HEK293T (cell line): ENCODE results near the gene SOS2.
A peak's percentile ranks its signal among the peaks of the same experiment; 100 is the strongest.

Source experiments
- CTCF ChIA-PET: fragments of 350-600 bp; formaldehyde crosslinking; extraction: SDS; loops from one replicate; lab custom pipeline; 2021; ENCODE audit warnings: antibody characterized with exemption, inconsistent platforms; lab: Yijun Ruan, JAX
- POLR2A ChIA-PET: fragments of 350-600 bp; formaldehyde crosslinking; extraction: SDS; loops from one replicate; lab custom pipeline; 2020; ENCODE audit warnings: antibody characterized with exemption, inconsistent platforms; lab: Yijun Ruan, JAX
- DNase-seq: peaks from one replicate; pipeline ENCODE4 v3.0.0; 2012; ENCODE audit warnings: mixed read lengths; ENCODE audit errors: extremely low spot score
- ARNT ChIP-seq: fragments of 450-650 bp; IDR thresholded peaks from 2 replicates; pipeline ENCODE4 v1.6.1; 2017; ENCODE audit warnings: mild to moderate bottlenecking
- BHLHE40 ChIP-seq: fragments of 450-650 bp; IDR thresholded peaks from 2 replicates; pipeline ENCODE4 v1.6.1; 2016; ENCODE audit warnings: mild to moderate bottlenecking, moderate library complexity, borderline replicate concordance
- CTBP1 ChIP-seq: fragments of 450-650 bp; IDR thresholded peaks from 2 replicates; pipeline ENCODE4 v1.6.1; 2016; ENCODE audit warnings: borderline replicate concordance
- ELF4 ChIP-seq: fragments of 450-650 bp; IDR thresholded peaks from 2 replicates; pipeline ENCODE4 v1.6.1; 2017; ENCODE audit warnings: antibody characterized with exemption
- FOXA1 ChIP-seq: fragments of 450-650 bp; IDR thresholded peaks from 2 replicates; pipeline ENCODE4 v1.6.1; 2016; ENCODE audit warnings: mild to moderate bottlenecking
- FOXK2 ChIP-seq: fragments of 450-650 bp; IDR thresholded peaks from 2 replicates; pipeline ENCODE4 v1.6.1; 2016; ENCODE audit warnings: mild to moderate bottlenecking
- FOXM1 ChIP-seq: fragments of 450-650 bp; IDR thresholded peaks from 2 replicates; pipeline ENCODE4 v1.6.1; 2017; ENCODE audit warnings: mild to moderate bottlenecking, borderline replicate concordance
- HDGF ChIP-seq: fragments of 450-650 bp; IDR thresholded peaks from 2 replicates; pipeline ENCODE4 v1.6.1; 2017; ENCODE audit warnings: antibody characterized with exemption, borderline replicate concordance
- L3MBTL2 ChIP-seq: fragments of 450-650 bp; conservative IDR thresholded peaks from 2 replicates; pipeline ENCODE4 v1.6.1; 2016; ENCODE audit warnings: mild to moderate bottlenecking
- LEF1 ChIP-seq: fragments of 450-650 bp; IDR thresholded peaks from 2 replicates; pipeline ENCODE4 v1.6.1; 2017; ENCODE audit warnings: mild to moderate bottlenecking, borderline replicate concordance
- NFRKB ChIP-seq: fragments of 450-650 bp; IDR thresholded peaks from 2 replicates; pipeline ENCODE4 v1.6.1; 2016; ENCODE audit warnings: mild to moderate bottlenecking, moderate library complexity
- PKNOX1 ChIP-seq: fragments of 450-650 bp; IDR thresholded peaks from 2 replicates; pipeline ENCODE4 v1.6.1; 2016
- SP1 ChIP-seq: fragments of 450-650 bp; IDR thresholded peaks from 2 replicates; pipeline ENCODE4 v1.6.1; 2017
- SUZ12 ChIP-seq: fragments of 450-650 bp; IDR thresholded peaks from 2 replicates; pipeline ENCODE4 v1.6.1; 2016; ENCODE audit warnings: mild to moderate bottlenecking
- TARDBP ChIP-seq: fragments of 450-650 bp; IDR thresholded peaks from 2 replicates; pipeline ENCODE4 v1.6.1; 2016
- ZNF384 ChIP-seq: fragments of 450-650 bp; IDR thresholded peaks from 2 replicates; pipeline ENCODE4 v1.6.1; 2016

The SOS2 gene

GRCh38 chr14:50099335-50099734, 132.0 kb downstream of the SOS2 start:
- no peak for DNase-seq
- ChIA-PET POLR2A (no interaction called here), CTCF (interaction anchor here (0.6 to 1.0 kb wide), 3 partner anchors 219 to 238 kb away, joined by 3 to 5 read pairs (median 3); no protein-coding TSS in a partner anchor)
- TF ChIP-seq ARNT (no peak), LEF1 (no peak), ELF4 (no peak), SUZ12 (no peak), TARDBP (no peak), FOXM1 (no peak), CTBP1 (no peak), L3MBTL2 (no peak), BHLHE40 (no peak), FOXA1 (no peak), SP1 (no peak), NFRKB (no peak), ZNF384 (no peak), PKNOX1 (no peak), FOXK2 (no peak), HDGF (no peak)

GRCh38 chr14:50095895-50096294, 135.5 kb downstream of the SOS2 start:
- POLR2A ChIA-PET, result no interaction called here
- no peak for DNase-seq
- TF ChIP-seq SUZ12 (no peak), LEF1 (no peak), L3MBTL2 (no peak)
- CTCF ChIA-PET, result interaction anchor here (1.6 kb wide), 1 partner anchor 234 kb away, joined by 3 read pairs; no protein-coding TSS in a partner anchor

DNA sequence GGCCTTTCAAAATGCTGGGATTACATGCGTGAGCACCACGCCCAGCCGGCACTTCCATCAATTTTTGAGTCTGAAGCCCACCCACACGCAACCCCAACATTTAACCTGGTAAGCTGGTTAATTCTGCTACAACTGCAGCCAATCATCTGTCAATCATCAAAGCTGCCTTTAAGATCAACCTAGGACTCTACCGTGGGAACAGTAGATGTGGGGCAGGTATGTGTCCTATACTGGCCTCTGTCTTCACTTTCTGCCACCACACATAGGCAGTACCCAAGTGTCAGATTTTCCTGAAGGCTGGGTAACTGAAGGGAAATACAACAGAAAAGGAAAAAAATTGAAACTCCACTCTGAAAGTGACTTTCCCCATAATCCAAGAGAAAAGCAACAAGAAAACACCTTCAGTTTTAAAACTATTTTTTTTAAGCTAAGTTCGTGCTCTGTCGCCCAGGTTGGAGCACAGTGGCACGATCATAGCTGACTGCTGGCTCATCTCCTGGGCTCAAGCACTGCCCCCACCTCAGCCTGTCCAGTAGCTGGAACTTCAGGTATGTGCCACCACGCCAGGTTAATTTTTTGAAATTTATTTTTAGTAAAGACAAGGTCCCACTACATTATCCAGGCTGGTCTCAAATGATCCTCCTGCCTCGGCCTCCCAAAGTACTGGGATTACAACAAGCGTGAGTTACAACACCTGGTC, 137.2 kb downstream of the SOS2 start:
- DNase-seq, result no peak
- CTCF ChIA-PET, result interaction anchor here (0.6 to 1.0 kb wide), 4 partner anchors 11 to 372 kb away, joined by 3 to 11 read pairs (median 6); no protein-coding TSS in a partner anchor
- POLR2A ChIA-PET, result interaction anchor here (0.7 to 1.3 kb wide), 3 partner anchors 32 to 509 kb away, joined by 3 read pairs; no protein-coding TSS in a partner anchor
- no peak for TF ChIP-seq CTBP1
- no peak for TF ChIP-seq HDGF
- TF ChIP-seq ELF4, result no peak
- no peak for TF ChIP-seq TARDBP
- no peak for TF ChIP-seq NFRKB
- no peak for TF ChIP-seq LEF1
- TF ChIP-seq L3MBTL2, result no peak
- no peak for TF ChIP-seq PKNOX1
- no peak for TF ChIP-seq SP1
- TF ChIP-seq ARNT, result no peak
- no peak for TF ChIP-seq FOXK2
- no peak for TF ChIP-seq FOXA1
- TF ChIP-seq ZNF384, result no peak
- no peak for TF ChIP-seq BHLHE40
- TF ChIP-seq SUZ12, result no peak
- TF ChIP-seq FOXM1, result no peak

- CTCF ChIA-PET, result interaction anchor here (0.6 to 0.7 kb wide), 3 partner anchors 11 to 373 kb away, joined by 5 to 11 read pairs (median 8); no protein-coding TSS in a partner anchor
- TF ChIP-seq LEF1 (no peak), FOXM1 (no peak), ELF4 (no peak), CTBP1 (no peak), ZNF384 (0 out of 2 replicates have a peak, but pooled peaks have one; percentile 8), SP1 (no peak), ARNT (no peak), L3MBTL2 (no peak), NFRKB (no peak)
These were observed 137.9 kb downstream of the SOS2 start for GRCh38 chr14:50093496-50093895.

DNA sequence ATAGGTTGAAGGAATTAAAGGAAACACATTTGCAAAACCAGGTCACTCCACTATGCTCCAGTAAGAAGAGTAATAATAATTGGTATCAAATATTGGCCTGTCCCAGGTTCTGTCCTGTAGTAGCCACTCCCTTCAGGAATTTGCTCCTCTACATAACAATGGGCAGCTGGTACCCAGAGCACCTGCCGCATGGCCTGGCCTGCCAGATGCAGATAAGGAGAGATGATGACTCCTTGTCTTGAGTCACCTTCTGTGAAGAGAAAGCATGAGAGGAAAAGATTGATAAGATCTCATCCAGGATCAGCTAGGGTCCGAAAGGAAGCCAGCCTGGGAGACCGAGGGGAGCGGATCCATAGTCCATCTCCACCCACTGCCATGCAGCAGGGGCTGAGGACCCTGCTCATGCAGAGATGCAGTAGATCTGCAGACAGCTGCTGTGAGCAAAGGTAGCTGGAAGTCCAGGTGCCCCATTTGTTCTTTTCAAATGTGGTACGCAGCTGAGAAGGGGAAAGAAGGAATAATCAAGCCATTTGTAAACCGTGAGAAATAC, 139.3 kb downstream of the SOS2 start:
- no peak for TF ChIP-seq FOXA1
- TF ChIP-seq TARDBP, result no peak
- no peak for TF ChIP-seq PKNOX1
- no peak for TF ChIP-seq ELF4
- no peak for TF ChIP-seq LEF1
- no peak for TF ChIP-seq ARNT
- TF ChIP-seq ZNF384, result no peak
- no peak for TF ChIP-seq L3MBTL2
- TF ChIP-seq SP1, result no peak
- TF ChIP-seq FOXM1, result no peak
- TF ChIP-seq HDGF, result no peak
- TF ChIP-seq CTBP1, result no peak
- TF ChIP-seq NFRKB, result no peak
- TF ChIP-seq BHLHE40, result no peak
- no peak for TF ChIP-seq FOXK2
- TF ChIP-seq SUZ12, result no peak
- ChIA-PET CTCF (interaction anchor here (0.5 kb wide), 1 partner anchor 452 kb away, joined by 7 read pairs; no protein-coding TSS in a partner anchor), POLR2A (no interaction called here)
- DNase-seq, result no peak

More at GRCh38 chr14:50093496-50093895, 137.9 kb downstream of the SOS2 start:
- POLR2A ChIA-PET, result interaction anchor here (1.1 to 1.3 kb wide), 2 partner anchors 31 to 226 kb away, joined by 3 read pairs; no protein-coding TSS in a partner anchor
- no peak for DNase-seq
